ENCODE data around the gene STAT3. TPM values are rescaled to one million over a fixed set of nuclear protein-coding genes. Genes with fewer than 3 reads are reported as not detected.

The STAT3 gene
- total and polyA plus RNA-seq, 2 of the 13 experiments (the other 11 are each of a cell fraction or from before 2014, with no cell fraction given), result 61.8 to 62.4 TPM

DNA sequence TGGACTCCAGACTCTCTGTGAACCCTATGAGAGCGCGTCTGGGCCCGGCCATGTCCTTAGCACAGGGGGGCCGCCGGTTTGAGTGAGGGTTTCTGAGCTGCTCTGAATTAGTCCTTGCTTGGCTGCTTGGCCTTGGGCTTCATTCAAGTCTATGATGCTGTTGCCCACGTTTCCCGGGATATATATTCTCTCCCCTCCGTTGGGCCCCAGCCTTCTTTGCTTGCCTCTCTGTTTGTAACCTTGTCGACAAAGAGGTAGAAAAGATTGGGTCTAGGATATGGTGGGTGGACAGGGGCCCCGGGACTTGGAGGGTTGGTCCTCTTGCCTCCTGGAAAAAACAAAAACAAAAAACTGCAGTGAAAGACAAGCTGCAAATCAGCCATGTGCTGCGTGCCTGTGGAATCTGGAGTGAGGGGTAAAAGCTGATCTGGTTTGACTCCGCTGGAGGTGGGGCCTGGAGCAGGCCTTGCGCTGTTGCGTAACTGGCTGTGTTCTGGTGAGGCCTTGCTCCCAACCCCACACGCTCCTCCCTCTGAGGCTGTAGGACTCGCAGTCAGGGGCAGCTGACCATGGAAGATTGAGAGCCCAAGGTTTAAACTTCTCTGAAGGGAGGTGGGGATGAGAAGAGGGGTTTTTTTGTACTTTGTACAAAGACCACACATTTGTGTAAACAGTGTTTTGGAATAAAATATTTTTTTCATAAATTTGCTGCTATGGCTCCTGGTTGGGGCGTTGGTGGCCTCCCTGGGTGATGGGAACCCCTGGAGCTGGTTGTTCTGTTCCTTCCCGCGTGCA, 76.8 kb downstream of the STAT3 start (continued):
- TF ChIP-seq, protein P1, sequence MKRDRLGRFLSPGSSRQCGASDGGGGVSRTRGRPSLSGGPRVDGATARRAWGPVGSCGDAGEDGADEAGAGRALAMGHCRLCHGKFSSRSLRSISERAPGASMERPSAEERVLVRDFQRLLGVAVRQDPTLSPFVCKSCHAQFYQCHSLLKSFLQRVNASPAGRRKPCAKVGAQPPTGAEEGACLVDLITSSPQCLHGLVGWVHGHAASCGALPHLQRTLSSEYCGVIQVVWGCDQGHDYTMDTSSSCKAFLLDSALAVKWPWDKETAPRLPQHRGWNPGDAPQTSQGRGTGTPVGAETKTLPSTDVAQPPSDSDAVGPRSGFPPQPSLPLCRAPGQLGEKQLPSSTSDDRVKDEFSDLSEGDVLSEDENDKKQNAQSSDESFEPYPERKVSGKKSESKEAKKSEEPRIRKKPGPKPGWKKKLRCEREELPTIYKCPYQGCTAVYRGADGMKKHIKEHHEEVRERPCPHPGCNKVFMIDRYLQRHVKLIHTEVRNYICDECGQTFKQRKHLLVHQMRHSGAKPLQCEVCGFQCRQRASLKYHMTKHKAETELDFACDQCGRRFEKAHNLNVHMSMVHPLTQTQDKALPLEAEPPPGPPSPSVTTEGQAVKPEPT (CRISPR knock-in tag; IDR thresholded peaks at IDR 0.05; ENCODE audit: low read depth), result no peak
- TF ChIP-seq ARNTL (CRISPR knock-in tag; IDR thresholded peaks at IDR 0.05), result peak; percentile 81
- TF ChIP-seq FOXM1 (CRISPR knock-in tag; IDR thresholded peaks at IDR 0.05), result no peak
- TF ChIP-seq, protein P2, sequence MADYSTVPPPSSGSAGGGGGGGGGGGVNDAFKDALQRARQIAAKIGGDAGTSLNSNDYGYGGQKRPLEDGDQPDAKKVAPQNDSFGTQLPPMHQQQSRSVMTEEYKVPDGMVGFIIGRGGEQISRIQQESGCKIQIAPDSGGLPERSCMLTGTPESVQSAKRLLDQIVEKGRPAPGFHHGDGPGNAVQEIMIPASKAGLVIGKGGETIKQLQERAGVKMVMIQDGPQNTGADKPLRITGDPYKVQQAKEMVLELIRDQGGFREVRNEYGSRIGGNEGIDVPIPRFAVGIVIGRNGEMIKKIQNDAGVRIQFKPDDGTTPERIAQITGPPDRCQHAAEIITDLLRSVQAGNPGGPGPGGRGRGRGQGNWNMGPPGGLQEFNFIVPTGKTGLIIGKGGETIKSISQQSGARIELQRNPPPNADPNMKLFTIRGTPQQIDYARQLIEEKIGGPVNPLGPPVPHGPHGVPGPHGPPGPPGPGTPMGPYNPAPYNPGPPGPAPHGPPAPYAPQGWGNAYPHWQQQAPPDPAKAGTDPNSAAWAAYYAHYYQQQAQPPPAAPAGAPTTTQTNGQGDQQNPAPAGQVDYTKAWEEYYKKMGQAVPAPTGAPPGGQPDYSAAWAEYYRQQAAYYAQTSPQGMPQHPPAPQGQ (CRISPR knock-in tag; IDR thresholded peaks at IDR 0.05; ENCODE audit: borderline replicate concordance), result no peak
- TF ChIP-seq, protein P3, sequence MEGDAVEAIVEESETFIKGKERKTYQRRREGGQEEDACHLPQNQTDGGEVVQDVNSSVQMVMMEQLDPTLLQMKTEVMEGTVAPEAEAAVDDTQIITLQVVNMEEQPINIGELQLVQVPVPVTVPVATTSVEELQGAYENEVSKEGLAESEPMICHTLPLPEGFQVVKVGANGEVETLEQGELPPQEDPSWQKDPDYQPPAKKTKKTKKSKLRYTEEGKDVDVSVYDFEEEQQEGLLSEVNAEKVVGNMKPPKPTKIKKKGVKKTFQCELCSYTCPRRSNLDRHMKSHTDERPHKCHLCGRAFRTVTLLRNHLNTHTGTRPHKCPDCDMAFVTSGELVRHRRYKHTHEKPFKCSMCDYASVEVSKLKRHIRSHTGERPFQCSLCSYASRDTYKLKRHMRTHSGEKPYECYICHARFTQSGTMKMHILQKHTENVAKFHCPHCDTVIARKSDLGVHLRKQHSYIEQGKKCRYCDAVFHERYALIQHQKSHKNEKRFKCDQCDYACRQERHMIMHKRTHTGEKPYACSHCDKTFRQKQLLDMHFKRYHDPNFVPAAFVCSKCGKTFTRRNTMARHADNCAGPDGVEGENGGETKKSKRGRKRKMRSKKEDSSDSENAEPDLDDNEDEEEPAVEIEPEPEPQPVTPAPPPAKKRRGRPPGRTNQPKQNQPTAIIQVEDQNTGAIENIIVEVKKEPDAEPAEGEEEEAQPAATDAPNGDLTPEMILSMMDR (CRISPR knock-in tag; IDR thresholded peaks at IDR 0.05), result peak; percentile 30; the same call in 1 of the 2 replicates
- peak; percentile 98 for TF ChIP-seq ZNF263 (CRISPR knock-in tag; IDR thresholded peaks at IDR 0.05)
- TF ChIP-seq ZNF660 (CRISPR knock-in tag; IDR thresholded peaks at IDR 0.05; ENCODE audit: borderline replicate concordance, low read depth), result no peak
- TF ChIP-seq TOE1 (CRISPR knock-in tag; IDR thresholded peaks at IDR 0.05), result 0 out of 2 replicates have a peak, but pooled peaks have one; percentile 28
- TF ChIP-seq, protein P4, sequence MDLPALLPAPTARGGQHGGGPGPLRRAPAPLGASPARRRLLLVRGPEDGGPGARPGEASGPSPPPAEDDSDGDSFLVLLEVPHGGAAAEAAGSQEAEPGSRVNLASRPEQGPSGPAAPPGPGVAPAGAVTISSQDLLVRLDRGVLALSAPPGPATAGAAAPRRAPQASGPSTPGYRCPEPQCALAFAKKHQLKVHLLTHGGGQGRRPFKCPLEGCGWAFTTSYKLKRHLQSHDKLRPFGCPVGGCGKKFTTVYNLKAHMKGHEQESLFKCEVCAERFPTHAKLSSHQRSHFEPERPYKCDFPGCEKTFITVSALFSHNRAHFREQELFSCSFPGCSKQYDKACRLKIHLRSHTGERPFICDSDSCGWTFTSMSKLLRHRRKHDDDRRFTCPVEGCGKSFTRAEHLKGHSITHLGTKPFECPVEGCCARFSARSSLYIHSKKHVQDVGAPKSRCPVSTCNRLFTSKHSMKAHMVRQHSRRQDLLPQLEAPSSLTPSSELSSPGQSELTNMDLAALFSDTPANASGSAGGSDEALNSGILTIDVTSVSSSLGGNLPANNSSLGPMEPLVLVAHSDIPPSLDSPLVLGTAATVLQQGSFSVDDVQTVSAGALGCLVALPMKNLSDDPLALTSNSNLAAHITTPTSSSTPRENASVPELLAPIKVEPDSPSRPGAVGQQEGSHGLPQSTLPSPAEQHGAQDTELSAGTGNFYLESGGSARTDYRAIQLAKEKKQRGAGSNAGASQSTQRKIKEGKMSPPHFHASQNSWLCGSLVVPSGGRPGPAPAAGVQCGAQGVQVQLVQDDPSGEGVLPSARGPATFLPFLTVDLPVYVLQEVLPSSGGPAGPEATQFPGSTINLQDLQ (CRISPR knock-in tag; IDR thresholded peaks at IDR 0.05), result peak; percentile 9; the same call in 1 of the 2 replicates
- no peak for TF ChIP-seq MBNL3 (CRISPR knock-in tag; conservative IDR thresholded peaks at IDR 0.05)
- TF ChIP-seq, protein P5, sequence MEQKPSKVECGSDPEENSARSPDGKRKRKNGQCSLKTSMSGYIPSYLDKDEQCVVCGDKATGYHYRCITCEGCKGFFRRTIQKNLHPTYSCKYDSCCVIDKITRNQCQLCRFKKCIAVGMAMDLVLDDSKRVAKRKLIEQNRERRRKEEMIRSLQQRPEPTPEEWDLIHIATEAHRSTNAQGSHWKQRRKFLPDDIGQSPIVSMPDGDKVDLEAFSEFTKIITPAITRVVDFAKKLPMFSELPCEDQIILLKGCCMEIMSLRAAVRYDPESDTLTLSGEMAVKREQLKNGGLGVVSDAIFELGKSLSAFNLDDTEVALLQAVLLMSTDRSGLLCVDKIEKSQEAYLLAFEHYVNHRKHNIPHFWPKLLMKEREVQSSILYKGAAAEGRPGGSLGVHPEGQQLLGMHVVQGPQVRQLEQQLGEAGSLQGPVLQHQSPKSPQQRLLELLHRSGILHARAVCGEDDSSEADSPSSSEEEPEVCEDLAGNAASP (CRISPR knock-in tag; IDR thresholded peaks at IDR 0.05; ENCODE audit: borderline replicate concordance), result peak; percentile 83
- TF ChIP-seq, protein P6, sequence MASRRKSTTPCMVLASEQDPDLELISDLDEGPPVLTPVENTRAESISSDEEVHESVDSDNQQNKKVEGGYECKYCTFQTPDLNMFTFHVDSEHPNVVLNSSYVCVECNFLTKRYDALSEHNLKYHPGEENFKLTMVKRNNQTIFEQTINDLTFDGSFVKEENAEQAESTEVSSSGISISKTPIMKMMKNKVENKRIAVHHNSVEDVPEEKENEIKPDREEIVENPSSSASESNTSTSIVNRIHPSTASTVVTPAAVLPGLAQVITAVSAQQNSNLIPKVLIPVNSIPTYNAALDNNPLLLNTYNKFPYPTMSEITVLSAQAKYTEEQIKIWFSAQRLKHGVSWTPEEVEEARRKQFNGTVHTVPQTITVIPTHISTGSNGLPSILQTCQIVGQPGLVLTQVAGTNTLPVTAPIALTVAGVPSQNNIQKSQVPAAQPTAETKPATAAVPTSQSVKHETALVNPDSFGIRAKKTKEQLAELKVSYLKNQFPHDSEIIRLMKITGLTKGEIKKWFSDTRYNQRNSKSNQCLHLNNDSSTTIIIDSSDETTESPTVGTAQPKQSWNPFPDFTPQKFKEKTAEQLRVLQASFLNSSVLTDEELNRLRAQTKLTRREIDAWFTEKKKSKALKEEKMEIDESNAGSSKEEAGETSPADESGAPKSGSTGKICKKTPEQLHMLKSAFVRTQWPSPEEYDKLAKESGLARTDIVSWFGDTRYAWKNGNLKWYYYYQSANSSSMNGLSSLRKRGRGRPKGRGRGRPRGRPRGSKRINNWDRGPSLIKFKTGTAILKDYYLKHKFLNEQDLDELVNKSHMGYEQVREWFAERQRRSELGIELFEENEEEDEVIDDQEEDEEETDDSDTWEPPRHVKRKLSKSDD (CRISPR knock-in tag; IDR thresholded peaks at IDR 0.05; ENCODE audit: low read depth), result peak; percentile 75; the same call in 1 of the 2 replicates
